IMR-90 (cell line): ENCODE measurements around the gene NWD2. TPM values are rescaled to one million over a fixed set of nuclear protein-coding genes. Genes with fewer than 3 reads are reported as not detected.

Experiments
- ATAC-seq: fragments of 200-7000 bp; cut with Tn5 transposase; 2 replicates; pipeline ENCODE4 v1.9.1; 2020; ENCODE audit warnings: low read depth, mild to moderate bottlenecking, moderate library complexity
- BruUV-seq: library from RNA; stranded (reverse); fragments of 400-500 nt; replicated peaks from 2 replicates; lab custom pipeline; 2021; lab: Mats Ljungman, UMichigan
- CTCF ChIA-PET: fragments of 300-600 bp; formaldehyde crosslinking; extraction: SDS; loops from one replicate; lab custom pipeline; 2021; ENCODE audit warnings: antibody characterized with exemption; lab: Yijun Ruan, JAX
- POLR2A ChIA-PET: fragments of 300-600 bp; sonication (Branson Sonifier 250); formaldehyde crosslinking; loops from one replicate; lab custom pipeline; 2022; ENCODE audit warnings: antibody characterized with exemption; ENCODE audit not compliant: unreplicated experiment; lab: Charles Lee
- DNase-seq: peaks from one replicate; pipeline ENCODE4 v3.0.0; 2013
- H2AFZ ChIP-seq: replicated peaks from 2 replicates; pipeline ENCODE3; 2013; ENCODE audit warnings: low read length, mild to moderate bottlenecking; ENCODE audit not compliant: poor library complexity
- H2AK5ac ChIP-seq: 2 replicates; pipeline ENCODE4 v1.6.1; 2013; ENCODE audit warnings: low read depth, low read length, inconsistent platforms
- H2AK9ac ChIP-seq: replicated peaks from 2 replicates; pipeline ENCODE3; 2013; ENCODE audit warnings: mild to moderate bottlenecking, low read depth, low read length, moderate library complexity; ENCODE audit not compliant: poor library complexity
- H2BK120ac ChIP-seq: 2 replicates; pipeline ENCODE4 v1.6.1; 2013; ENCODE audit warnings: low read depth, low read length, inconsistent platforms
- H2BK15ac ChIP-seq: 3 replicates; pipeline ENCODE4 v1.6.1; 2013; ENCODE audit warnings: low read depth, low read length, inconsistent platforms
- H2BK20ac ChIP-seq: 2 replicates; pipeline ENCODE4 v1.6.1; 2013; ENCODE audit warnings: low read depth, mild to moderate bottlenecking, inconsistent platforms, low read length, moderate library complexity
- H2BK5ac ChIP-seq: 2 replicates; pipeline ENCODE4 v1.6.1; 2013; ENCODE audit warnings: mild to moderate bottlenecking, low read depth, low read length, inconsistent platforms; ENCODE audit not compliant: poor library complexity, severe bottlenecking
- H3K14ac ChIP-seq: replicated peaks from 2 replicates; pipeline ENCODE4 v1.6.1; 2013; ENCODE audit warnings: low read depth, low read length, inconsistent platforms
- H3K18ac ChIP-seq: 2 replicates; pipeline ENCODE4 v1.6.1; 2013; ENCODE audit warnings: low read depth, low read length, control low read depth
- H3K23ac ChIP-seq: 2 replicates; pipeline ENCODE4 v1.6.1; 2013; ENCODE audit warnings: low read depth, low read length, inconsistent platforms
- H3K27ac ChIP-seq: 2 replicates; pipeline ENCODE4 v1.5.1; 2013; ENCODE audit warnings: mild to moderate bottlenecking, control low read depth, low read length; ENCODE audit not compliant: insufficient read depth
- H3K27me3 ChIP-seq: 2 replicates; pipeline ENCODE4 v1.6.1; 2013; ENCODE audit warnings: low read length; ENCODE audit not compliant: control insufficient read depth, insufficient read depth
- H3K36me3 ChIP-seq: 2 replicates; pipeline ENCODE4 v1.6.1; 2013; ENCODE audit warnings: low read length, mixed read lengths; ENCODE audit not compliant: control insufficient read depth, insufficient read depth
- H3K4ac ChIP-seq: 2 replicates; pipeline ENCODE4 v1.6.1; 2013; ENCODE audit warnings: low read depth, low read length, inconsistent platforms
- H3K4me1 ChIP-seq: 2 replicates; pipeline ENCODE4 v1.6.1; 2013; ENCODE audit warnings: low read length, mixed read lengths; ENCODE audit not compliant: control insufficient read depth, insufficient read depth
- H3K4me2 ChIP-seq: 2 replicates; pipeline ENCODE4 v1.6.1; 2013; ENCODE audit warnings: low read depth, mild to moderate bottlenecking, control low read depth, low read length, moderate library complexity
- H3K4me3 ChIP-seq: 2 replicates; pipeline ENCODE4 v1.5.1; 2013; ENCODE audit warnings: low read depth, mild to moderate bottlenecking, control low read depth, low read length, moderate library complexity; ENCODE audit not compliant: insufficient read depth
- H3K56ac ChIP-seq: 2 replicates; pipeline ENCODE4 v1.6.1; 2013; ENCODE audit warnings: low read length, inconsistent platforms; ENCODE audit not compliant: insufficient read depth; ENCODE audit errors: extremely low read depth
- H3K79me1 ChIP-seq, 2 experiments: 2 replicates each; pipeline ENCODE4 v1.6.1; 2013; ENCODE audit warnings: low read length in 2 of 2, inconsistent platforms in 1 of 2, low read depth in 1 of 2
- H3K9ac ChIP-seq: 2 replicates; pipeline ENCODE4 v1.6.1; 2013; ENCODE audit warnings: low read depth, low read length, control low read depth
- H3K9me1 ChIP-seq: 2 replicates; pipeline ENCODE4 v1.6.1; 2013; ENCODE audit warnings: low read length, inconsistent platforms; ENCODE audit not compliant: insufficient read depth
- H3K9me3 ChIP-seq: 2 replicates; pipeline ENCODE4 v1.6.1; 2013; ENCODE audit warnings: low read length; ENCODE audit not compliant: control insufficient read depth, insufficient read depth
- H4K20me1 ChIP-seq: 2 replicates; pipeline ENCODE4 v1.6.1; 2013; ENCODE audit warnings: low read length, inconsistent platforms; ENCODE audit not compliant: insufficient read depth
- H4K5ac ChIP-seq: 2 replicates; pipeline ENCODE4 v1.6.1; 2013; ENCODE audit warnings: mild to moderate bottlenecking, low read depth, low read length, control low read depth
- H4K8ac ChIP-seq, 2 experiments: 2 replicates each; pipeline ENCODE4 v1.6.1; 2013; ENCODE audit warnings: low read depth in 2 of 2, low read length in 2 of 2, control low read depth in 1 of 2, inconsistent platforms in 1 of 2
- H4K91ac ChIP-seq: 2 replicates; pipeline ENCODE4 v1.6.1; 2013; ENCODE audit warnings: low read depth, low read length, inconsistent platforms; ENCODE audit not compliant: insufficient read depth
- BHLHE40 ChIP-seq: fragments of 150-350 bp; IDR thresholded peaks from 2 replicates; pipeline ENCODE4 v1.6.1; 2016; ENCODE audit warnings: mild to moderate bottlenecking, low read depth, low read length
- CEBPB ChIP-seq: IDR thresholded peaks from 2 replicates; pipeline ENCODE4 v1.6.1; 2012; ENCODE audit warnings: low read depth, low read length, improper control_type of control experiment
- CHD1 ChIP-seq: IDR thresholded peaks from 2 replicates; pipeline ENCODE4 v1.6.1; 2012; ENCODE audit warnings: low read depth, low read length, improper control_type of control experiment
- FOS ChIP-seq: fragments of 150-350 bp; IDR thresholded peaks from 2 replicates; pipeline ENCODE4 v1.6.1; 2016; ENCODE audit warnings: low read depth, low read length
- MAFK ChIP-seq: IDR thresholded peaks from 2 replicates; pipeline ENCODE4 v1.6.1; 2012; ENCODE audit warnings: low read depth, low read length, improper control_type of control experiment
- MAZ ChIP-seq: IDR thresholded peaks from 2 replicates; pipeline ENCODE4 v1.6.1; 2012; ENCODE audit warnings: low read depth, mild to moderate bottlenecking, low read length, improper control_type of control experiment, moderate library complexity, borderline replicate concordance
- MXI1 ChIP-seq: IDR thresholded peaks from 2 replicates; pipeline ENCODE4 v1.6.1; 2012; ENCODE audit warnings: low read depth, mild to moderate bottlenecking, low read length, moderate library complexity, borderline replicate concordance
- NFE2L2 ChIP-seq: fragments of 150-350 bp; IDR thresholded peaks from 2 replicates; pipeline ENCODE4 v1.6.1; 2016; ENCODE audit warnings: low read depth, mild to moderate bottlenecking, low read length
- POLR2A ChIP-seq: IDR thresholded peaks from 2 replicates; pipeline ENCODE4 v1.6.1; 2012; ENCODE audit warnings: mild to moderate bottlenecking, low read depth, low read length
- RAD21 ChIP-seq: IDR thresholded peaks from 2 replicates; pipeline ENCODE4 v1.6.1; 2012; ENCODE audit warnings: low read length, improper control_type of control experiment
- RCOR1 ChIP-seq: IDR thresholded peaks from 2 replicates; pipeline ENCODE4 v1.6.1; 2012; ENCODE audit warnings: mild to moderate bottlenecking, low read length, improper control_type of control experiment; ENCODE audit not compliant: insufficient replicate concordance
- RFX5 ChIP-seq: IDR thresholded peaks from 2 replicates; pipeline ENCODE4 v1.8.0; 2012; ENCODE audit warnings: low read depth, mild to moderate bottlenecking, low read length, moderate library complexity
- SMC3 ChIP-seq: fragments of 150-350 bp; IDR thresholded peaks from 2 replicates; pipeline ENCODE4 v1.6.1; 2016; ENCODE audit warnings: low read depth, mild to moderate bottlenecking, antibody characterized with exemption, low read length, moderate library complexity
- WGBS, 2 experiments: methylation state at CpG; one replicate each; pipeline versions ENCODE4 v1.1.5 to v1.1.7; 2013; ENCODE audit warnings: missing lambda C conversion rate in 2 of 2; ENCODE audit not compliant: insufficient read length in 1 of 2; ENCODE audit errors: extremely low coverage in 2 of 2; 5-methylcytosine and 5-hydroxymethylcytosine counted together
- dilution Hi-C: fragments of 300-500 bp; cut with HindIII; formaldehyde crosslinking; loops from one replicate; pipeline ENCODE4 v1.14.3; 2018; ENCODE audit warnings: low sequenced_read_pairs; ENCODE audit not compliant: unreplicated experiment
- in situ Hi-C: fragments of 300-500 bp; cut with MboI; formaldehyde crosslinking; loops from 3 replicates; pipeline ENCODE4 v1.14.3; 2019; ENCODE audit warnings: low sequenced_read_pairs, inconsistent platforms, mixed read lengths
- intact Hi-C: fragments of 100-400 bp; cut with micrococcal nuclease; formaldehyde crosslinking; loops from 2 replicates; pipeline ENCODE4 v1.10.0; 2022
- polyA plus RNA-seq, 3 experiments: library from polyadenylated mRNA; depleted of rRNA; stranded (reverse); fragments of >200 nt; gene quantifications; 2 replicates each; pipeline ENCODE4 v1.2.3, GENCODE V29; 2012; ENCODE audit warnings: low replicate concordance in 1 of 3
- total RNA-seq: library from RNA; depleted of rRNA; stranded (reverse); fragments of >200 nt; gene quantifications from 2 replicates; pipeline ENCODE4 v1.2.3, GENCODE V29; 2012
- TF ChIP-seq, protein P1 (sequence below): fragments of 150-350 bp; IDR thresholded peaks from 2 replicates; pipeline ENCODE4 v1.6.1; 2016; ENCODE audit warnings: low read depth, mild to moderate bottlenecking, low read length, moderate library complexity, borderline replicate concordance
- TF ChIP-seq, protein P2 (sequence below): conservative IDR thresholded peaks from 2 replicates; pipeline ENCODE4 v1.5.1; 2012; ENCODE audit warnings: mild to moderate bottlenecking, low read depth, low read length, improper control_type of control experiment
- TF ChIP-seq, protein P3 (sequence below): fragments of 150-350 bp; IDR thresholded peaks from 2 replicates; pipeline ENCODE4 v1.6.1; 2017; ENCODE audit warnings: mild to moderate bottlenecking, antibody characterized with exemption, low read length, low read depth

The NWD2 gene
- total and polyA plus RNA-seq, 2 of the 4 experiments (the other 2 are of a cell fraction), result not detected

DNA sequence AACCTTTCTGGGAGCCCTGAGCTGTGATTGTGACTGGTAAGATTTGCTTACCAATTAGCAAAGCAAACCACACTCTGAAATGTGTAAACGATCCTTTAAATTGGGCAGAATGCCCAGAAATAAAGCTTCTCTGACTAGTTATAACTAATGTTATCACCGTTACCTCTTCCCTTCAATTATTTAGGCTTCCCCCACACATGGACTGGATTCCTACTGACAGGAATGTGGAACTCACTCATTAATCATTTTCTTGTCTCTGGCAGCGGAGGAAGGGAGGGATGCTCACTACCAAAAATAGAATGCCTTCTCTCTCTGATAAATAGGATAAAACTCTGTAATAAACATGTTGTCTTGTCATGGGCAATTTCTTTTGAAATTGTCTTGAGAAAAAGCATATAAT lies 25.3 kb upstream of the NWD2 start:
- Histone ChIP-seq H3K14ac (no peak overlapping the region), H4K5ac (no peak overlapping the region), H2BK120ac (no peak overlapping the region), H3K18ac (no peak overlapping the region), H3K4me1 (no peaks in the 10 kb centered on the region), H3K4me3 (no peak overlapping the region), H2BK5ac (no peak overlapping the region), H3K9me1 (no peaks in the 10 kb centered on the region), H3K27me3 (no peaks in the 10 kb centered on the region), H3K9me3 (peaks cover 6% of the 10 kb centered on the region), H2BK15ac (no peak overlapping the region), H2AK5ac (no peak overlapping the region), H2AK9ac (no peak overlapping the region), H2BK20ac (no peak overlapping the region), H3K23ac (no peak overlapping the region), H4K91ac (no peak overlapping the region), H3K56ac (no peak overlapping the region), H3K4me2 (no peak overlapping the region), H3K27ac (no peak overlapping the region), H4K20me1 (no peaks in the 10 kb centered on the region), H2AFZ (no peak overlapping the region), H3K4ac (no peak overlapping the region), H4K8ac (no peak overlapping the region), H3K36me3 (no peaks in the 10 kb centered on the region), H3K79me1 (no peaks in the 10 kb centered on the region), H3K9ac (no peak overlapping the region)
- BruUV-seq, result no TSS peak
- dilution Hi-C loops (no loop called here), intact Hi-C loops (no loop called here), in situ Hi-C loops (no loop called here)
- no CpG with 5 or more reads among the region's 3 CpGs for WGBS, 2 experiments
- DNase-seq (no peak), ATAC-seq (no peak)
- POLR2A ChIA-PET, result no interaction called here
- TF ChIP-seq CEBPB (no peak), RCOR1 (no peak), MAFK (no peak), MXI1 (no peak), NFE2L2 (no peak), FOS (no peak), RAD21 (no peak), SMC3 (no peak), RFX5 (no peak), CHD1 (no peak), BHLHE40 (no peak), POLR2A (no peak), MAZ (no peak)
- TF ChIP-seq, protein P1, sequence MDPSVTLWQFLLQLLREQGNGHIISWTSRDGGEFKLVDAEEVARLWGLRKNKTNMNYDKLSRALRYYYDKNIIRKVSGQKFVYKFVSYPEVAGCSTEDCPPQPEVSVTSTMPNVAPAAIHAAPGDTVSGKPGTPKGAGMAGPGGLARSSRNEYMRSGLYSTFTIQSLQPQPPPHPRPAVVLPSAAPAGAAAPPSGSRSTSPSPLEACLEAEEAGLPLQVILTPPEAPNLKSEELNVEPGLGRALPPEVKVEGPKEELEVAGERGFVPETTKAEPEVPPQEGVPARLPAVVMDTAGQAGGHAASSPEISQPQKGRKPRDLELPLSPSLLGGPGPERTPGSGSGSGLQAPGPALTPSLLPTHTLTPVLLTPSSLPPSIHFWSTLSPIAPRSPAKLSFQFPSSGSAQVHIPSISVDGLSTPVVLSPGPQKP, result no peak
- TF ChIP-seq, protein P2, sequence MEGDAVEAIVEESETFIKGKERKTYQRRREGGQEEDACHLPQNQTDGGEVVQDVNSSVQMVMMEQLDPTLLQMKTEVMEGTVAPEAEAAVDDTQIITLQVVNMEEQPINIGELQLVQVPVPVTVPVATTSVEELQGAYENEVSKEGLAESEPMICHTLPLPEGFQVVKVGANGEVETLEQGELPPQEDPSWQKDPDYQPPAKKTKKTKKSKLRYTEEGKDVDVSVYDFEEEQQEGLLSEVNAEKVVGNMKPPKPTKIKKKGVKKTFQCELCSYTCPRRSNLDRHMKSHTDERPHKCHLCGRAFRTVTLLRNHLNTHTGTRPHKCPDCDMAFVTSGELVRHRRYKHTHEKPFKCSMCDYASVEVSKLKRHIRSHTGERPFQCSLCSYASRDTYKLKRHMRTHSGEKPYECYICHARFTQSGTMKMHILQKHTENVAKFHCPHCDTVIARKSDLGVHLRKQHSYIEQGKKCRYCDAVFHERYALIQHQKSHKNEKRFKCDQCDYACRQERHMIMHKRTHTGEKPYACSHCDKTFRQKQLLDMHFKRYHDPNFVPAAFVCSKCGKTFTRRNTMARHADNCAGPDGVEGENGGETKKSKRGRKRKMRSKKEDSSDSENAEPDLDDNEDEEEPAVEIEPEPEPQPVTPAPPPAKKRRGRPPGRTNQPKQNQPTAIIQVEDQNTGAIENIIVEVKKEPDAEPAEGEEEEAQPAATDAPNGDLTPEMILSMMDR, result no peak
- TF ChIP-seq, protein P3, sequence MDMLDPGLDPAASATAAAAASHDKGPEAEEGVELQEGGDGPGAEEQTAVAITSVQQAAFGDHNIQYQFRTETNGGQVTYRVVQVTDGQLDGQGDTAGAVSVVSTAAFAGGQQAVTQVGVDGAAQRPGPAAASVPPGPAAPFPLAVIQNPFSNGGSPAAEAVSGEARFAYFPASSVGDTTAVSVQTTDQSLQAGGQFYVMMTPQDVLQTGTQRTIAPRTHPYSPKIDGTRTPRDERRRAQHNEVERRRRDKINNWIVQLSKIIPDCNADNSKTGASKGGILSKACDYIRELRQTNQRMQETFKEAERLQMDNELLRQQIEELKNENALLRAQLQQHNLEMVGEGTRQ, result no peak
- CTCF ChIA-PET, result no interaction called here
